NT2/D1 (cell line): Measurements from ENCODE around the gene MVD.

Source experiments
- DNase-seq: peaks from one replicate; pipeline ENCODE4 v3.0.0-alpha.2; 2011; ENCODE audit warnings: low read depth, low spot score
- H3K27me3 ChIP-seq: 2 replicates; pipeline ENCODE4 v1.6.0; 2011; ENCODE audit warnings: mild to moderate bottlenecking; ENCODE audit not compliant: insufficient read length, insufficient read depth
- H3K36me3 ChIP-seq: 2 replicates; pipeline ENCODE4 v1.6.1; 2011; ENCODE audit warnings: mild to moderate bottlenecking, low read length, mixed read lengths; ENCODE audit not compliant: insufficient read depth, insufficient read length
- H3K4me1 ChIP-seq: 2 replicates; pipeline ENCODE4 v1.5.1; 2011; ENCODE audit not compliant: insufficient read depth, insufficient read length
- H3K4me3 ChIP-seq: 2 replicates; pipeline ENCODE4 v1.5.1; 2011; ENCODE audit warnings: low read depth; ENCODE audit not compliant: insufficient read length
- H3K9ac ChIP-seq: 2 replicates; pipeline ENCODE4 v1.6.0; 2011; ENCODE audit warnings: low read depth; ENCODE audit not compliant: insufficient read length
- H3K9me3 ChIP-seq: 2 replicates; pipeline ENCODE4 v1.5.1; 2011; ENCODE audit warnings: mild to moderate bottlenecking, low read length; ENCODE audit not compliant: insufficient read depth
- SUZ12 ChIP-seq: IDR thresholded peaks from 2 replicates; pipeline ENCODE4 v1.6.1; 2011; ENCODE audit not compliant: insufficient read length, insufficient read depth; ENCODE audit errors: extremely low read depth
- YY1 ChIP-seq: IDR thresholded peaks from 2 replicates; pipeline ENCODE4 v1.6.1; 2011; ENCODE audit not compliant: insufficient read length, insufficient read depth
- ZNF274 ChIP-seq: IDR thresholded peaks from 2 replicates; pipeline ENCODE4 v1.6.1; 2011; ENCODE audit warnings: mild to moderate bottlenecking, low read depth, low read length

MVD gene

GRCh38 chr16:88640498-88641247 lies 22.2 kb downstream of the MVD start:
- TF ChIP-seq YY1 (no peak), ZNF274 (no peak), SUZ12 (no peak)
- H3K4me1 ChIP-seq = peaks cover 32% of the 10 kb centered on the region

GRCh38 chr16:88640039-88640495 lies 22.8 kb downstream of the MVD start:
- H3K36me3 ChIP-seq = peaks cover 22% of the 10 kb centered on the region
- H3K27me3 ChIP-seq = peaks cover 26% of the 10 kb centered on the region
- H3K9me3 ChIP-seq = no peaks in the 10 kb centered on the region
- H3K9ac ChIP-seq = peak overlapping the region; percentile 44
- TF ChIP-seq SUZ12 (no peak), YY1 (no peak), ZNF274 (no peak)
- DNase-seq = no peak
- H3K4me3 ChIP-seq = no peak overlapping the region
- peaks cover 38% of the 10 kb centered on the region for H3K4me1 ChIP-seq

More at GRCh38 chr16:88640498-88641247, 22.2 kb downstream of the MVD start:
- H3K27me3 ChIP-seq = peaks cover 24% of the 10 kb centered on the region
- DNase-seq = no peak
- no peaks in the 10 kb centered on the region for H3K9me3 ChIP-seq
- peaks cover 28% of the 10 kb centered on the region for H3K36me3 ChIP-seq
- no peak overlapping the region for H3K4me3 ChIP-seq
- H3K9ac ChIP-seq = peak overlapping the region; percentile 44

- H3K9me3 ChIP-seq = no peaks in the 10 kb centered on the region
- peak overlapping the region; percentile 43 for H3K9ac ChIP-seq
- DNase-seq = no peak
- TF ChIP-seq YY1 (no peak), ZNF274 (no peak), SUZ12 (no peak)
- H3K4me3 ChIP-seq = no peak overlapping the region
- peaks cover 38% of the 10 kb centered on the region for H3K4me1 ChIP-seq
- peaks cover 18% of the 10 kb centered on the region for H3K36me3 ChIP-seq
- H3K27me3 ChIP-seq = peaks cover 26% of the 10 kb centered on the region
Observed at GRCh38 chr16:88639231-88640038, 23.5 kb downstream of the MVD start.

- no peak within 1 kb of the TSS for H3K9ac ChIP-seq
- H3K4me1 ChIP-seq = peaks cover 43% of the 10 kb centered on the region
- DNase-seq = no peak
- H3K4me3 ChIP-seq = no peak within 1 kb of the TSS
- H3K9me3 ChIP-seq = no peaks in the 10 kb centered on the region
- peaks cover 26% of the 10 kb centered on the region for H3K27me3 ChIP-seq
- TF ChIP-seq YY1 = no peak
- H3K36me3 ChIP-seq = peaks cover 12% of the 10 kb centered on the region
Observed at GRCh38 chr16:88638323-88639230, 24.3 kb downstream of the MVD start, which contains the start of gene IL17C. IL17C (plus strand) TSS chr16:88638572; CDS start chr16:88638642, 70 bp downstream.

- no peak for DNase-seq
- H3K9me3 ChIP-seq = no peaks in the 10 kb centered on the region
- H3K9ac ChIP-seq = no peak overlapping the region
- peaks cover 18% of the 10 kb centered on the region for H3K36me3 ChIP-seq
- H3K4me1 ChIP-seq = peaks cover 48% of the 10 kb centered on the region
- H3K27me3 ChIP-seq = peaks cover 26% of the 10 kb centered on the region
- H3K4me3 ChIP-seq = no peak overlapping the region
- no peak for TF ChIP-seq YY1
- TF ChIP-seq SUZ12 = no peak
- TF ChIP-seq ZNF274 = no peak
Observed at GRCh38 chr16:88636488-88637265, 26.2 kb downstream of the MVD start.

- Histone ChIP-seq H3K27me3 (peaks cover 26% of the 10 kb centered on the region), H3K4me1 (peaks cover 50% of the 10 kb centered on the region), H3K4me3 (no peak overlapping the region), H3K9ac (no peak overlapping the region), H3K36me3 (peaks cover 27% of the 10 kb centered on the region), H3K9me3 (no peaks in the 10 kb centered on the region)
- no peak for DNase-seq
- no peak for TF ChIP-seq ZNF274
- TF ChIP-seq YY1 = no peak
- no peak for TF ChIP-seq SUZ12
Observed at GRCh38 chr16:88635671-88636319, 27.1 kb downstream of the MVD start.
